ENCODE measurements around the gene FCRLB. TPM values are rescaled to one million over a fixed set of nuclear protein-coding genes. Genes with fewer than 3 reads are reported as not detected.
"Not testable (repeated sequence)": the region's sequence is repeated elsewhere in the genome, so short reads cannot be mapped to it uniquely, and the experiment has no call there.

Gene FCRLB
- total RNA-seq, 2 donors from 2014 or later: not detected

DNA sequence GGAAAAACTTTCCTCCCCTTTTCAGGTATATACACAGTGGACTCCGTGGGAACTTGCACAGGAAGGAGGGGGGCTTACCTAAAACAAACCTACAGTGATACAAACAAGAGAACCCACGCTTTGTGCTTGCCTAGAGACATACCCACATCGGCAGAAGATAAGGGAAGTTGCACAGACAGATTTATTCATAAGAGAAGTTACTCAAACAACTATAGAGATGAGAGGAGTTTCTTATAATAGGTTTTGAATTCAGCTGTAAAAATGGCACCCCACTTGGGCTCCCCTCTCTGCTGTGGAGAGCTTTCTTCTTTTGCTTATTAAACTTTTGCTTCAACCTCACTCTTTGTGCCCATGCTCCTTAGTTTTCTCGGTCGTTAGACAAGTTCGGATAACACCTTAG, 26.5 kb downstream of the FCRLB start:
- Mint-ChIP-seq H3K36me3 (ENCODE audit: low read depth) (peaks cover 28% of the 10 kb centered on the region), H3K4me1 (peaks cover 30% of the 10 kb centered on the region), H3K9me3 (no peaks in the 10 kb centered on the region), H3K27ac (no peak overlapping the region), H3K27me3 (peaks cover 4% of the 10 kb centered on the region), H3K4me3 (peak overlapping the region; percentile 99)
- ATAC-seq (replicated peaks): no peak

DNA sequence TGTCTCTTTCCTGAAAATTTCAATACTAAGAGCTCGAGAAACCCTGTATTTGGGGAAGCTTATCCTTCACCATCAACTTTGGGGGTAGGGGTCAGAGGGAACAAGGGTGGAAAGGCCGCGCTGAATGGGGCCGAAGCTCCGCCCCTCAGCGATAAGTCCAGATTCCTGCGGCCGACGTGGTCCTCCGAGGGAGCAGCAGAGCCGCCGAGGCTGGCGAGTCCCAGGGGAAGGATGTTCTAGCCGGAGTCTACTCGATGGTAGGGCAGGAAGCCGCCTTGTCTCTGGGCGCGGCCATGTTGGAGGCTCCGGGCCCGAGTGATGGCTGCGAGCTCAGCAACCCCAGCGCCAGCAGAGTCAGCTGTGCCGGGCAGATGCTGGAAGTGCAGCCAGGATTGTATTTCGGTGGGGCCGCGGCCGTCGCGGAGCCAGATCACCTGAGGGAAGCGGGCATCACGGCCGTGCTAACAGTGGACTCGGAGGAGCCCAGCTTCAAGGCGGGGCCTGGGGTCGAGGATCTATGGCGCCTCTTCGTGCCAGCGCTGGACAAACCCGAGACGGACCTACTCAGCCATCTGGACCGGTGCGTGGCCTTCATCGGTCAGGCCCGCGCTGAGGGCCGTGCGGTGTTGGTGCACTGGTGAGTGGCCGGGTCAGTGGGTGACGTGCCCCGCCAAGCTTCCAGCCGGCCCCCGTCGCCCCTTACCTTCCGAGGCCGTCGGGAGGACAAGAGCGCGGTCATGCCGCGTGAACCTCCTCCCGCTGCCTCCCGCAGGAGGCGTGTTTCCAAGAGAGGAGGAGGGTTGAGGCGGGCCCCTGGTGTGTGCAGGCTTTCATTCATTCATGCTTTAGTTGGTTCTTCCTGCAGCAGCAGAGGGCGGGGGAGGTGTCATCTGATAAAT, 28.4 kb downstream of the FCRLB start, which contains the start of gene DUSP12:
Gene DUSP12 (plus strand): TSS at position 278 of the 899 bp plus-strand sequence. CDS start 16 bp downstream, at position 294.
- Mint-ChIP-seq H3K4me1 (peaks cover 28% of the 10 kb centered on the region), H3K27me3 (peaks cover 4% of the 10 kb centered on the region), H3K27ac (peak within 1 kb of the TSS; percentile 96), H3K4me3 (peak within 1 kb of the TSS; percentile 99), H3K36me3 (ENCODE audit: low read depth) (peaks cover 47% of the 10 kb centered on the region), H3K9me3 (no peaks in the 10 kb centered on the region)
- ATAC-seq (replicated peaks): peak; percentile 93

DNA sequence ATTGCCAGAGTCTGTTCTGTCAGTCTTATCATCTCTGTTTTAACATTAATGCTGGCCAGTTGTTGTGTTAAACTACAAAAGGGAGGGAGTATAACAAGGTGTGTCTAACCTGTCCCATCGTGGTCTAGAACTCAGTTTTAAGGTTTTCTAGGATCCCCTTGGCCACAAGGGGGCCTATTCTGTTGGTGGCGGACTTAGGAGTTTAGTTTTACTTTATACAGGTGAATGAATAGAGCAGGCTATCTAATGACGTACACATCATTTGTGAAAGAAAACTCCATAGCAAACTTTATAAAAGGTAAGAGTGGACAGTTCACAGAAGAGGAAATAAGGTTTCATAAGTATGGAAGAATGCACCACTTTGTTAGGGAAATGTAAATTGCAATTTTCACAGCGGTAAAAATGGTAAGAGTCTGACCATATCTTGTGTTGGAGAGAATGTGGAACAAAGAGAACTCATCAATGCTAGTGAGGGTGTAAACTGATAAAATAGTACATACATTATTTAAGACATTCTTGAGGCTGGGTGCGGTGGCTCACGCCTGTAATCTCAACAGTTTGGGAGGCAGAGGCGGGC, 42.3 kb downstream of the FCRLB start:
- peak; percentile 39 for ATAC-seq (replicated peaks)
- no peaks in the 10 kb centered on the region for H3K27me3 Mint-ChIP-seq
- peak overlapping the region; percentile 64 for H3K27ac Mint-ChIP-seq
- H3K4me3 Mint-ChIP-seq: peak overlapping the region; percentile 55
- H3K36me3 Mint-ChIP-seq (ENCODE audit: low read depth): peaks cover 20% of the 10 kb centered on the region
- H3K4me1 Mint-ChIP-seq: peaks cover 14% of the 10 kb centered on the region
- H3K9me3 Mint-ChIP-seq: no peaks in the 10 kb centered on the region

GRCh38 chr1:161766102-161766981, 45.0 kb downstream of the FCRLB start, which contains the start of gene ATF6:
Gene ATF6, plus strand, starts transcription at chr1:161766320. Its CDS starts 41 bp downstream, at chr1:161766361.
- peak within 1 kb of the TSS; percentile 97 for H3K27ac Mint-ChIP-seq
- peak; percentile 80 for ATAC-seq (replicated peaks)
- H3K4me1 Mint-ChIP-seq: peaks cover 19% of the 10 kb centered on the region
- H3K9me3 Mint-ChIP-seq: no peaks in the 10 kb centered on the region
- peak within 1 kb of the TSS; percentile 97 for H3K4me3 Mint-ChIP-seq
- H3K27me3 Mint-ChIP-seq: no peaks in the 10 kb centered on the region
- H3K36me3 Mint-ChIP-seq (ENCODE audit: low read depth): peaks cover 20% of the 10 kb centered on the region

GRCh38 chr1:161768461-161768860, 47.1 kb downstream of the FCRLB start:
- Mint-ChIP-seq H3K27ac (peak overlapping the region; percentile 24), H3K9me3 (no peaks in the 10 kb centered on the region), H3K4me1 (peaks cover 18% of the 10 kb centered on the region), H3K27me3 (no peaks in the 10 kb centered on the region), H3K36me3 (ENCODE audit: low read depth) (peaks cover 20% of the 10 kb centered on the region), H3K4me3 (peak overlapping the region; percentile 97)
- no peak for ATAC-seq (replicated peaks)

DNA sequence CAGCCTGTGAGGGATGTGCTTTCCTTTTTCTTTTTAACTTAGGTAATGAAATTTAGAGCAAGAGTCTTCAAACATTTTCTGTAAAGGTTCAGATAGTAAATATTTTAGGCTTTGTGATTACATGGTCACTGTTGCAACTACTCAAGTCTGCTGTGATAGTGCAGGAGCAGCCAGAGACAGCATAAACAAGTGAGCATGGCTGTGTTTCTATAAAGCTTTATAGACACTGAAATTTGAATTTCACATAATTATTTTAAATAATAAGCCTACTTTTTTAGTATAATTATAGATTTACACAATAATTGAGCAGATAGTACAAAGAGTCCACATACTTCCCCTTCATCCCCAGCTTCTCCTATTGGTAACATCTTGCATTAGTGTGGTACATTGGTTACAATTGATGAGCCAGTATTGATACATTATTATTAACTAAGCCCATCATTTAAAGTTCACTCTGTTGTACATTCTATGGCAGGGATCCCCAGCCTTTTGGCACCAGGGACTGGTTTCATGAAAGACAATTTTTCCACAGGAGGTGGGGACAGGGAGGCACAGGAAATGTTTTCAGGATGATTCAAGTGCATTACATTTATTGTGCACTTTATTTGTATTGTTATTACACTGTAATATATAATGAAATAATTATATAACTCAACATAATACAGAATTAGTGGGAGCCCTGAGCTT, 47.8 kb downstream of the FCRLB start:
- no peaks in the 10 kb centered on the region for H3K9me3 Mint-ChIP-seq
- no peaks in the 10 kb centered on the region for H3K27me3 Mint-ChIP-seq
- H3K4me3 Mint-ChIP-seq: peak overlapping the region; percentile 97
- no peak for ATAC-seq (replicated peaks)
- H3K27ac Mint-ChIP-seq: no peak overlapping the region
- H3K36me3 Mint-ChIP-seq (ENCODE audit: low read depth): peaks cover 20% of the 10 kb centered on the region
- H3K4me1 Mint-ChIP-seq: peaks cover 20% of the 10 kb centered on the region

DNA sequence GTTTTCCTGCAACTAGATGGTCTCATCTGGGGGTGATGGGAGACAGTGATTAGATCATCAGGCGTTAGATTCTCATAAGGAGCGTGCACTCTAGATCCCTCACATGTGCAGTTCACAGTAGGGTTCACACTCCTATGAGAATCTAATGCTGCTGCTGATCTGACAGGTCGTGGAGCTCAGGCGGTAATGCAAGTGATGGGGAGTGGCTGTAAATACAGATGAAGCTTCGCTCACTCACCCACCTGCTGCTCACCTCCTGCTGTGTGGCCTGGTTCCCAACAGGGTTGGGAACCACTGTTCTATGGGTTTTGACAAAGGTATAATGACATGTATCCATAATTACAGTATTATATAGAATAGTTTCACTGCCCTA, 48.3 kb downstream of the FCRLB start:
- not testable (repeated sequence) for ATAC-seq (replicated peaks); H3K27me3 Mint-ChIP-seq; H3K4me3 Mint-ChIP-seq; H3K9me3 Mint-ChIP-seq; H3K27ac Mint-ChIP-seq
- Mint-ChIP-seq H3K36me3 (ENCODE audit: low read depth) (peaks cover 20% of the 10 kb centered on the region), H3K4me1 (peaks cover 20% of the 10 kb centered on the region)

DNA sequence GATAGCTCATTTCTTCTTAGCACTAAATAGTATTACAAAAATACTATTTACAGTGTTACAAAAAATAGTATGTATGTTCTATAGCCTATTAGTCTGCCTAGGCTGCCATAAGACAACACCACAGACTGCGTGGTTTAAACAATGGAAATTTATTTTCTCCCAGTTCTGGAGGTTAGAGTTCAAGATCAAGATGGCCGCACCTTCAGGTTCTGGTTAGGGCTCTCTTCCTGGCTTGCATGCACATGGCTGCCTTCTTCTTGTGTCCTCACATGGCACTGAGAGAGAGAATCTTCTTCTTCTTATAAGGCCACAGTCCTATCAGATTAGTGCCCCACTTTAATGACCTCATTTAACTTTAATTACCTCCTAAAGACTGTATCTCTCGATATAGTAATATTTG, 48.9 kb downstream of the FCRLB start:
- no peak for ATAC-seq (replicated peaks)
- Mint-ChIP-seq H3K36me3 (ENCODE audit: low read depth) (peaks cover 20% of the 10 kb centered on the region), H3K9me3 (no peaks in the 10 kb centered on the region), H3K4me3 (no peak overlapping the region), H3K27me3 (no peaks in the 10 kb centered on the region), H3K4me1 (peaks cover 20% of the 10 kb centered on the region), H3K27ac (no peak overlapping the region)

DNA sequence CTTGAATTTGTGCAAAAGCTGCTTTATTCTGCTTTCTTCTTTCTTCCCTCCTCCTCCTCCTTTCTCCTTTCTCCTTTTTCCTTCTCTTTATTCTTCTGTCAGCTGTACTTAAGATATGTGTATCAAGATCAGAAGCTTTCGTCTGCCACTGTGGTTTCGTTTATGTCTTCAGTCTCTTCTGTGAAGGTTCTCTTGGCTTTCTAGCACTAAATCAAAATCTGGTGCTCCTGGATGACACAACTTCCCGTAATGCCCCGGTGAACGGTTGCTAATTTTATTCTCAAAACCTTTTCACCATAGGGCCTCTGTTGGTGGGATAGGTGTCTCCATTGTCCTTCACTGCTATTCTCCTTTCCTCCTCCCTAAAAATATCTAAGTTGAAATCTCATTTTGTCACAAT, 49.8 kb downstream of the FCRLB start:
- no peaks in the 10 kb centered on the region for H3K27me3 Mint-ChIP-seq
- no peak overlapping the region for H3K4me3 Mint-ChIP-seq
- no peaks in the 10 kb centered on the region for H3K9me3 Mint-ChIP-seq
- no peak overlapping the region for H3K27ac Mint-ChIP-seq
- peak; percentile 20 for ATAC-seq (replicated peaks)
- H3K4me1 Mint-ChIP-seq: peaks cover 20% of the 10 kb centered on the region
- H3K36me3 Mint-ChIP-seq (ENCODE audit: low read depth): peaks cover 18% of the 10 kb centered on the region

GRCh38 chr1:161771973-161772372, 50.6 kb downstream of the FCRLB start:
- Mint-ChIP-seq H3K27me3 (no peaks in the 10 kb centered on the region), H3K36me3 (ENCODE audit: low read depth) (peaks cover 9% of the 10 kb centered on the region), H3K9me3 (no peaks in the 10 kb centered on the region), H3K4me3 (no peak overlapping the region), H3K4me1 (peaks cover 14% of the 10 kb centered on the region), H3K27ac (no peak overlapping the region)
- peak; percentile 42 for ATAC-seq (replicated peaks)

GRCh38 chr1:161772397-161772796, 51.1 kb downstream of the FCRLB start:
- Mint-ChIP-seq H3K4me3 (no peak overlapping the region), H3K36me3 (ENCODE audit: low read depth) (peaks cover 7% of the 10 kb centered on the region), H3K9me3 (no peaks in the 10 kb centered on the region), H3K27me3 (no peaks in the 10 kb centered on the region), H3K4me1 (peaks cover 12% of the 10 kb centered on the region), H3K27ac (no peak overlapping the region)
- peak; percentile 62 for ATAC-seq (replicated peaks)

DNA sequence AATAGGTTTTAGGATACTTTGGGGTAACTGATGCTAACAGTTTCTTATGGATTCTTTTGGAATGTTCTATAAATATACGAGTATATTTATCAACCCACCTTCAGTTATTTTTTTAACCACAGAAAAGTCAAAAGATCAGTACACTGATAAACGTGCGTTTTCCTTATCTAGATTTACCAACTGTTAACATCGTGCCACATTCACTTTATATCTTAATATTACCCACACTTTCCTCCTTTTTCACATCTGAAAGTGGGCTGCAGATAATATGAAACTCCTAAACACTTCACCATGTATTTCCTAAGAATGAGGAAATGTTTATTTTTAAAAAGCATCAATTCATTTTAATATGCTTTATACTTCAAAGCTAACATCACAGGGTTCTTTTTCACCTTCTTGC, 52.4 kb downstream of the FCRLB start:
- H3K9me3 Mint-ChIP-seq: no peaks in the 10 kb centered on the region

GRCh38 chr1:161777261-161777660, 55.9 kb downstream of the FCRLB start:
- Mint-ChIP-seq H3K4me1 (peaks cover 11% of the 10 kb centered on the region), H3K36me3 (ENCODE audit: low read depth) (peaks cover 32% of the 10 kb centered on the region), H3K4me3 (no peak overlapping the region), H3K27me3 (no peaks in the 10 kb centered on the region), H3K9me3 (no peaks in the 10 kb centered on the region), H3K27ac (no peak overlapping the region)
- ATAC-seq (replicated peaks): peak; percentile 30

More for the DNA sequence above, 52.4 kb downstream of the FCRLB start:
- no peak for ATAC-seq (replicated peaks)
- Mint-ChIP-seq H3K4me3 (no peak overlapping the region), H3K4me1 (peaks cover 17% of the 10 kb centered on the region), H3K27me3 (no peaks in the 10 kb centered on the region), H3K27ac (no peak overlapping the region), H3K36me3 (ENCODE audit: low read depth) (peaks cover 4% of the 10 kb centered on the region)

Data from activated T-helper 17 cell treated with anti-CD3 and anti-CD28 coated beads, Interleukin-2, amount 50 U/mL, for 72 hours (primary cell).